ENCODE results near the gene BNC2.

BNC2 gene

DNA sequence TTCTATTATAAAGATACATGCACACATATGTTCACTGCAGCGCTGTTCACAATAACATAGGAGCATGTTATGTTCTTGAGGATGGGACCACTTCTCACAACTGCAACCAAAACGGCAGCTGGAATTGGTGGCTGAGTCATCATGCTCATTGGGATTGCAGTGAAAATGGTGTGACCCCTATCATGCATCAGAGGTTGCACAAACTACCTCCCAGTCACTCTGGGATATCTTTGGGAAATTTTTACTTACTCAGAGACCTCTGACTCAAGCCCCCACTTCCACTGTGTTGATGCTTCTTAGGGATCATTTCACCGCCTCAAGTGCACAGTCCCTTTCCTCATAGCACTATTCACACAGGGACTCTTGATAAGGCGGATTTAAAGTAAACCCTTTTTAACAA lies 474.1 kb downstream of the BNC2 start:
- DNase-seq: no peak

DNA sequence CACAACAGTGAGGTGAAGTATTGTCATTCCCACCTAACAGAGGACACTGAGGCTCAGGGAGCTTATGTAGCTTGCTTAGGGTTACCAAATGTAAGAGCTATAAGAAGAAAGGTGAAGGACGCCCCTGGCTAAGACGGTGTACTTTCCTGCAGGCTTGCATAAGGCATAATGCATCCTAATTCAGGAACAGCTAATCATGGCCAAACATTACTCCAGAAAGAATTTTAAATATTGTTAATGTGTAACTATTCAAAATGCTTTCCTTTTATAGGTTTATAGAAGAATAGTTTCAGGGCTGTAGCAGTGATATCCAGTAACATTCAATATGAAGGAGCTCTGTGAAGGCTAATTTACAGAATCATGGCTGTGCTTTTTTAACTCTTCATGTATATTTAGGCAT lies 479.1 kb downstream of the BNC2 start:
- DNase-seq: no peak

DNA sequence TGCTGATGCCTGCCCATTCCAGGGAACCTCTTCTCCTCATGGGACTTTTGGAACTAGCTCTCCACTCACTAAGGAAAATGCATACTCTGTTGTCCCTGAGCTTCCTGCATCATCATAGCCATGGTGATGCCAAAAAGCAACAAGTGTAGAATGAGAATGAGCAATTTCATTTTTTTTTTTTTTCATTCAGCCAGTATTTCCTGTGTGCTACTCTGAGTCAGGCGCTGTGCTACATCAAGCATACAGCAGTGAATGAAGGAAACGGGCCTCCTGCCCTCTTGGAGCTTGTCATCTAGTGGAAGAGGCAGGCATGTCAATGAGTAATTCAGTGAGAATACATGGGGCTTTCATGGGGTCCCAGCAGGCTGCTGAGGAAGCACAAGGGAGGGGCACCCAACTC lies 483.1 kb downstream of the BNC2 start:
- DNase-seq: no peak

DNA sequence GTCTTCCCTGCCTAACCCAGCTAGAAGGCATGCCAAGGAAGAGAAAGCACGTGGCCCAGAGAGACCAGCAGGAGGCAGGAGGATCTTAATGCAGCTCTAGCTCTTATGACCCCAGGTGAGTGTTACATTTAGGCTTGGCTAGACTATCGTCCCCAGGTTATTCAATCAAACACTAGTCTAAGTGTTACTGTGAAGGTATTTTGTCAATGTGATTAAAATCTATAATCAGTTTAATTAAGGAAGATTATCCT lies 483.7 kb downstream of the BNC2 start:
- no peak for DNase-seq

DNA sequence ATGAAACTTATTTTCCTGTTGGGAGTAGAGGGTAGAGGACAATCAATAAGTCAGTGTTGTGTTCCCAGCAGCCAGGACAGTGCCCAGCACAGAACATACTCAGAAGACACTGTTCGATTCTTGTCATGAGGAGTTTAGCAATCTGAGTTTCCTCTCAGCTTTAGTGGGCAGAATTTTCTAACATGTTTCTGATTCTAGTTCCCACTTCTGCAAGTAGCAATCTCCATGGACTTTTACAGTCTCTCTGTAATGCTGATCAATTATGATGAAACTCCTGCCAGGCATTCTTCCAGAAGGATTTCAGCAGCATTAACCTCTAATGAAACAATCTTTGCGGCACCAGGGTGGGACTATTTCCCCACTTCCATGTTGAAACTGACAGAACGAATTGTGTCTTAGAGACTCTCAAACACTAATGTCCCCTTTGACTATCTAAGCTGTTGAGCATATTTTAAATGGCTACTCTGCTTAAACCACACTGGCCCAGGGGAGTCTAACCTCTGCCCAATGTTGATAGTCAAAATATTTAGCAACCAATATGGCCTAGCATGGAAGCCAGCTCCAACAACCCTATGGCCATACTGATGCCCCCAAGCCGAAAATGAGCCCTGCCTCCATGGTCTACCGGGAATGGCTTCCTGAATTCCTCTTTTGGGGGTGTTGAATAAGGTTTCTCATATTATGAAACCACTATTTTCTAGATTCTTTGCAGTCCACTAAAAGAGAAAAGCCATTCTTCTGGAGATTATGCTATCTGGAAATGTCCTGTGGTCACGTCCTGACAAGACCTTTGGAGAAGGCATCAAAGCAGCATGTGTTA lies 484.3 kb downstream of the BNC2 start:
- no peak for DNase-seq

DNA sequence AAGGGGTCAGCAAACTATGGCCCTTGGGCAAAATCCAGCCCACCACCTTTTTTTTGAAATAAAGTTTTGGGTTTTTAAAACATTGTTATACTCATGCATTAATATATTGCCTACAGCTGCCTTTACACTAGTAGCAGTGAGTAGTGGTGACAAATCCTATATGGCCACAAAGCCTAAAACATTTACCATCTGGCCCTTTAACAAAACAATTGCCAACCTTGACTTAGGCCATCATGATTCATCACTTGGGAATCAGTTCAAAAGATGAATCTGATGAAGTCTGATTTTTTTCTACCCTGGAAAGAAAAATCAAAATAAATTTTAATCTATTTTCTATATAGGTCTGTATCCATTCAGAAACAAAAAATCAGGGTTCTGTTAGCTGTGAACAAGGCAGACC lies 484.9 kb downstream of the BNC2 start:
- DNase-seq: no peak

DNA sequence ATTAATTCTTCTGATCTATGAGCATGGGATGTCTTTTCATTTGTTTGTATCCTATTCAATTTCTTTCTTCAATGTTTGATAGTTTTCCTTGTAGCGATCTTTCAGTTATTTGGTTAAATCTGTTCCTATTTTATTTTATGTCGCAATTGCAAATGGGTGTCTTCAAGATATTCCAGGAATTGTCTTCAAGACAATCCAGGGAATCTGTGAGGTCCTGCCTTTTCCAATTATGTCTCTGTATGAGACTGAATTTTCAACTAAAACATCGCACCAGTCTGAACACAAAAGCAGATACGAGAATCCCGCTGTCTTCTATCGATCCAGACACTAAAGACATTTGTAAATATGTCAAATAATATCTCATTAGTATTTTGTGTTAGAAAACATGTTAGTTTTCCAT lies 485.5 kb downstream of the BNC2 start:
- DNase-seq: no peak

DNA sequence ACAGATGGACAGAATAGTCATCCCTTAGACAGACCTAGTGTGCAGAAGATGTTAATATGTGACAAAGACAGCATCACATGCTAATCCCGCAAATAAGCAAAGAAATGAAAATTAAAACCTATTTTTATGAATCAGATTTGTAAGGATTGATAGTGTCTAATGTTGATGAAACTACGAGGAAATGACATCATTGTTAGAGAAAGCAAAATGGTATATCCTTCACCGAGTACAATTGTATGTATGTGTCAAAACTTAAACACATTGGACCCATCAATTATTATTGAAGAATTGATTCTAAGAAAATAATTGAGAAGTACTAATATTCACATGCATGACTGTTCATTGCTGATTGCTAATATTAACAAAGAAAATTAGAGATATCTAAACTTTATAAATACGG lies 493.2 kb downstream of the BNC2 start:
- DNase-seq: no peak

DNA sequence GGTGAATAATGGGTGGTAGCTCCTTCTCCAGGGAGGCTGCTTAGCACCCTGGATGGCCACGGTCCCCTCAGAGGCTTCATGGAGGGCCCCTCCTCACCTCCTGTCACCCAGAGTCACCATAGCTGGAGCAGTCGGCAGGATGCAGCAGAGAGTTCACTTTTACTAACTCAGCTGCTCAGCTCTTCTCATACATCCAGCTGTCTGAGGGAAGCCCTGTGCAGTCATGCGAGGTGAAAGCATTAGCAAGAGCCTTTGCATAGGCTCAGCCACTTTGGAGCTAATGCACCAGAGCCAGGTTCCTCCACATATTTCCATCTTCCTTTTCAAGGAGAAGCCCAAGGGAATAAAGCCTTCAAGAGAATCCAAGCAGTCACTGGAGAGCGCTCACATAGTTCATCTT lies 499.2 kb downstream of the BNC2 start:
- DNase-seq: peak; percentile 97

DNA sequence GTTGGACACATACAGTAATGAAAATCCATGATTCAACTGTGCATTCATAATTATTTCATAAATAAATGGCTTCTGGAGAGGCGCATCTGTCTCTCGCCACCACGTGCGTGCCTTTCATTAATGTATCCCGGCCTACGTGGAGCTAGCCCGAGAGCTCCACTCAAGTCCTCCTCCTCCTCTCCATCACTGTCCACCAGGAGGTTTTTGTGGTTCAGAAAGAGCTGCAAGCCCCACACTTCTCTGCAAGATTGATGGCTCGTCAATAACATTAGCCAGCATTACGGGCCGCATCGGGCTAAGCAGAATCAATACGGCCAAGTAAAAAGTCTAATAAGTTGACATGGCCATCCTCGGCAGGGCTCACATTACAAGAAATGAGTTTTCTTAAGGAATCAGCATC lies 499.8 kb downstream of the BNC2 start:
- DNase-seq: no peak

DNA sequence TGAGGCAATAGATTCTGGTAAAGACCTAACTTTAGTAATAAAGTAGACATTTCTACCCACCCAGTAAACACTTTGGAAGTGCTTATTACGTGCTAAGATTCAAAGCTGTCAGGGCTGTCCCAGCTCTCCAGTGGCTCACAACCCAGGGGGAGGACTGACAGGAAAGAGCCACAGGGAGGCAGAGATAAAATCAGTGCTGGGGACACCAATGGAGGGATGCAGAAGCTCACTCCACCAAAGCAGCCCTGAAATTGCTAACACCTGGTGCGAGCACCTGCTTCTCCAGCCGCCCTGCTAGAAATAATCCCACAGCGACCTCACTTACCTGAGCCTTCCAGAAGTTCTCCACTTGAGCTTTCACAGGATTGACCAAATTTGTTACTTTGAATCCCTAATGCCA lies 501.0 kb downstream of the BNC2 start:
- no peak for DNase-seq

DNA sequence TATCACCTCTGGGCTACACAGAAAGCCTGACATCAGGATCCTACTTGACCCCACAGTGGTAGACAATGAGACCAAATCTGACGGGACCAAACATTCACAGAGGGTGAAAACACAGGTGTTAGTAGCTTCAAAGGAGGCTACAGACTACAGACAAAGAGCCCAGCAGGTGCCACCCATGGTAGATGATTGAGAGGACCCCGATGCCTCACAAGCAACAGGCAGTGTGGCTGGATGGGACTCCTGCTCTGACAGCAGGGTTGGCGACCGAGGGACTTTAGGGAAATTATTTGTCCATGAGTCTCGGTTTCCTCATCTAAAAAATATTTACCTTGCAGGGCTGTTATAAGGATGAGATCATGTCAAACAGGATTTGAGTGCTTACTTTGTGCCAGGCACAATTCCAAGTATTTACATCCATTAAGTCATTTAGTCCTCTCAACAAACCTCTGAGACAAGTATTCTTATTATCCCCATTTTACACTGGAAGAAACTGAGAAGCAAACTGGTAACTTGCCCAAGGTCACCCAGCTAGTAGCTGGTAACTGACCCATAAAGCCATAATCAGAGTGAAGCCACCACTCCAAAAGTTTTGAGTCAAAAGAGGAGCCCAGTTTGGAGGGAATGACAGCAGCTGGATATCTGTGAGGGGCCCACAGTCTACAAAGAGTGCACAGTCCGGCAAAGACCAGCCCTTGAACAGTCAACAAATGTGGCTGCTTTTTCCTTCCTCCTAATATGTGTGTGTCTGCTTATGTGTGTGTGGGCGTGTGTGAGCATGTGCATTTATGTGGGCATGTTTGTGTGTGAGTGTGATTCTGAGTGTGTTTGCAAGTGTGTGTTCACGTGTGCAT lies 502.0 kb downstream of the BNC2 start:
- no peak for DNase-seq

DNA sequence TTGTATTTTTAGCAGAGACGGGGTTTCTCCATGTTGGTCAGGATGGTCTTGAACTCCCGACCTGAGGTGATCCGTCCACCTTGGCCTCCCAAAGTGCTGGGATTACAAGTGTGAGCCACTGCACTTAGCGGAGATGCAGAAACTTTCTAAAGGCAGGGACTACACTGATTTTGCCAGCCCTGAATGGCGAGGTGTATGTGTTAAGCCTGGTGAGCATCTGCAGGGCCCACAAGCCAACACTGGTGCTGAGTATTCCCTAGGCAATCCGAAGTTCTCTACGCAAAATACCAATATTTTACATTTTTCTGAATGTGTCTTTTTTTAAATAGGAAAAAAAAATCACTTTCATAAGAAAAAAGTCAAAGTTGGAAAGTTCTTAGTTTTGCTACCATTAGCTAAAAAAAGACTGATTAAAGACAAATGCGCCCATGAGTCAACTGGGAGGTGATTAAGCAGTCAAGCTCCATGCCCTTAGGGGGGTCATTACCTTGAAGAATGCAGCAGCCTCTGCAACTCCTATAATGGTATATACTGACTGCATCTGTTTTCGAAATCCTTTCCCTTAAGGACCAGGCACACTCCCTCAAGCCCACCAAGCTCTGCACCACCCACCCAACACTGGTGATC lies 502.8 kb downstream of the BNC2 start:
- no peak for DNase-seq

DNA sequence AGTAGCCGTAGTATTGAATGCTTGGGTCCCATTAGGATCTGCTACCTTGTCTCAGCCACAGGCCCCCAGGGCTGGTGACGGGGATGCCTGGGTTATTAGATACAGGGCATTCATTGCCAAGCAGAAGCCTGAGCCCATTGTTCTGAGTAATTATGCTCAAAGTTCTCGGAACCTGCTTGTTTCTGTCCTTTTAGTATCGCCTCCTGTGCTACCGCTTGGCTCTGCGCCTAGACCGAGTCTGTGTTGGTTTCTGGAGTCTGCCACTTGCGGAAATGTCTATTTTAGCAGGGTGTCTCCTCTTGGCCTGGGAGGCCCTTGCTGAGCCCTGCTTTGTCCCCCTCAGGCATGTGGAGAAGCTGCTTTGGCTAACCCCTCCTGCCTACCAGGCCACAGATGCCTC lies 506.1 kb downstream of the BNC2 start:
- DNase-seq: no peak

DNA sequence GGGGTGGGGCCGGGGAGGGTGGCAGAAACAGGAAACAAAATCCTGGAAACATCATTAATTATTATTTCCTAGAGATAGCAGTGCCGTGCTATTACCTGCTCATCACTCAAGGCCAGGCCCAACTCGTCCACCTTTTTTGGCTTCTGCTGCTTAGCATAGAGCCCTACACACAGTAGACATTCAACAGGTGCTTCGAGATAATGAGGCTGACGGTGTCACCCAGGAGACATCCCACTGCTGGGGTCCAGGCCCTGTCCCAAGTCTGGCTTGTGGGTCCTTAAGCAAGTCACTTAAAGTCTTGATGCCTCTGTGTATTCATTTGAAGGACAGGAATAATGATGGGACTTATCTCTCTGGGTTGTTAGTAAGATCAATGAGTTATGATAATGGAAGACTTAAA lies 506.6 kb downstream of the BNC2 start:
- no peak for DNase-seq

DNA sequence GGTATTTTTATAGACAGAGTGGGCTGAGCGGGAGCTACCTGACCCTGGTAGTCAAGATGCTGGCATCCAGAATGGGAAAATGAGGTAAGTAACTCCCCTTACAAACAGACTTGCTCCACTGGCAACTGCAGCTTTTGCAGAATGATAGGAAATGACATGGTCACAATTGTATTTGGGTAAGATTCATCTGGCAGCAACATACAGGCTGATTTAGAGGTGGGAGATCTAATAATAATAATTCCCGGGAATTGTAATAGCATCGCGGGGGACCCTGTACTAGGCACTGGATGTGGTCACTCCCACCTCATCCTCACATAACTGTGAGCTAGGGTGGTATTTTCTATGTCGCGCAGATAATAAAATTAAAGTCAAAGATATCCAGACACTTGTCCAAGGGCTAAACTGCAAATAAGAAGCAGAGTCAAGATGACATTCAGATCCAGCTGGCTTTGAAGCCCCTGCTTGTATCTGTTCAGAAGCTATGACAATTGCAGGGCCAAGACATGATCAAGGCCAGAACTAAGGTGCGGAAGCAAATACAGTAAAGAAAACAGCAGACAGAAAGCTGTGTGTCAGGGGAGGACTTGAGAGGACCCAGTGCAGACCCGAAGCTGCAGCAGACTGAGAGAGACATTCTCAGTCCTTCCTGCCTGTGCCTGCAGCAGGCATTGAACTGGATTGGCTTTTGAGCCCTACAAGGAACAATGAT lies 507.2 kb downstream of the BNC2 start:
- no peak for DNase-seq

DNA sequence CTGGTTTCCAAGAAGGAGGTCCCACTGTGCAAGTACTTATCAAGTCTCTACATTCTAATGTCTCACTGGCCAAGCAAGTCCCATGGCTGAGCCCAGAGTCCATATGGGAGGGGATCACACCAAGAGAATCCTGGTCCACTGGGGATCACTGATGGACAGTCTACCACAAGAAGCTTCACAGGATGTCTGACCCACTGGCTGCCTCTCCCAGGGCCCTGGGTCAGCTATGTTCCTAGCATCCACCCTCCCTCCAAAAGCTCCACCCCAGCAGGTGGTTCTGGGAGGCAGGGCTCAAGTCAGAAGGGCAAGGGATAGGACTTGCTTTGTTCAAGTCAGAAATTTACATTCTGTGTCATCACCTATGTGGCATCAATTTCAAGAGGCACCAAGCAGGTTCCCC lies 508.5 kb downstream of the BNC2 start:
- no peak for DNase-seq

DNA sequence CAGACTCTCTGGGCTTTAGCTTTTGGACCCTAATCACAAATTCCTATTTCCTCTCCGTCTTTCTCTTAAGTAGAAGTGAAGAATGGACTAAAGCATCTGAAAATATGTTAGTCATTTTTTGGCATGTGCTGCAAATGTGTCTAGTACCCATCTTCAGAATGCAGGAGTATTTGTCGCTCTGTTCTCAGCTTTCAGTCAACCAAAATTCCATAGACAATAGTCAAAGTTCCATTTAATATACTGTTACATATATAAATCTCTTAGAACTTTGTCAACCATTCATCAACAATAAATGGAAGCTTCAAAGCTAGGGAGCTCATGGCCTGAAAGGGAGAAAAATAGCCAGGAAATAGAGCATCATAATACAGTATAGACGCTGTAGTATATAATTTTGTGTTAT lies 509.4 kb downstream of the BNC2 start:
- DNase-seq: no peak

DNA sequence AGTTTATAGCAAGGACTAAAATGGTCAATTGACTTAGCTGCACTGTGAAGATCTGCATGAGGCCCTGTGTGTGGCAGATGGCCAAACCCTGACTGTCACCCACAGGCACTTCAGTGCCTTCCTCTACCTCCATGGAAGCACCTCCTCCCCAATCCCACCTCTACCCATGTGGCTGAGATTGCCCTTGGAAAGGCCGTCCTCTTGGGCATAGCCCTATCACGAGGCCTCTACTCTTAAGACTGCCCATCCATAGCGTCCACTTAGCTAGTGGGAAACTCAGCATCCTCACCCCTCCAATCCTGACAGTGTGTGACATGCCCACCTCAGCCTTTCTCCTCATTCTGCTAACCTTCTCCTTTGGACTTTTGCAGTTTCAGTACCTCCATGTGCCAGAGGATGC lies 510.2 kb downstream of the BNC2 start:
- no peak for DNase-seq
